ENCODE data around the gene TCEAL9. TPM values are rescaled to one million over a fixed set of nuclear protein-coding genes. Genes with fewer than 3 reads are reported as not detected.

TCEAL9 gene
- 1 to 10 TPM; 3.4 to 9.1 (median 5.0) TPM for total RNA-seq
- polyA plus RNA-seq: 10 to 100 TPM; 11.0 to 15.1 (median 13.3) TPM
- long read RNA-seq, donor 1, partial matches to known transcripts: 0 of 1 reads
- long read RNA-seq, donor 1, other reads (novel, unspliced or antisense): 0 of 1 reads
- long read RNA-seq, donor 2, partial matches to known transcripts: 0 of 7 reads
- long read RNA-seq, donor 2, other reads (novel, unspliced or antisense): 0 of 7 reads

- peak; percentile 37 to 58 for DNase-seq
- Histone ChIP-seq H3K27me3 (ENCODE audit: insufficient read depth in 3 of 3, low read length in 2 of 3) (peaks cover 0 to 5% (median 0%) of the 10 kb centered on the region in 3 donors), H3K4me3 (peak within 1 kb of the TSS; percentile 70), H3K9me3 (no peaks in the 10 kb centered on the region), H3K27ac (peak within 1 kb of the TSS; percentile 63), H3K36me3 (ENCODE audit: insufficient read depth in 1 of 2, low read depth in 1 of 2) (no peaks in the 10 kb centered on the region), H3K4me1 (no peaks in the 10 kb centered on the region)
- intact Hi-C loops (cut with DNase I): no loop called here
- peak; percentile 49 to 78 (median 65) for ATAC-seq
- no peak for TF ChIP-seq CTCF (IDR thresholded peaks at IDR 0.05)
- 0 to 19% (median 0%) methylated on average over 16 to 18 of the region's 18 CpGs for WGBS, 3 donors
Measured at GRCh38 chrX:103356130-103356798, at the start of gene TCEAL9. TCEAL9 (plus strand) TSS chrX:103356506; CDS start chrX:103357685, 1,179 bp downstream.

GRCh38 chrX:103309860-103310554, 46.3 kb upstream of the TCEAL9 start:
- intact Hi-C loops (cut with DNase I): no loop called here
- H3K4me3 ChIP-seq: peak overlapping the region; percentile 57
- no peak for TF ChIP-seq CTCF (IDR thresholded peaks at IDR 0.05)
- H3K4me1 ChIP-seq: no peaks in the 10 kb centered on the region
- no peak for ATAC-seq
- no peak for DNase-seq
- 22 to 55% (median 47%) methylated on average over 11 to 32 of the region's 32 CpGs for WGBS, 3 donors
- no peaks in the 10 kb centered on the region for H3K9me3 ChIP-seq
- H3K36me3 ChIP-seq (ENCODE audit: insufficient read depth in 1 of 2, low read depth in 1 of 2): no peaks in the 10 kb centered on the region
- peaks cover 0 to 26% (median 3%) of the 10 kb centered on the region in 3 donors for H3K27me3 ChIP-seq (ENCODE audit: insufficient read depth in 3 of 3, low read length in 2 of 3)
- no peak overlapping the region for H3K27ac ChIP-seq

GRCh38 chrX:103310555-103311398, 45.5 kb upstream of the TCEAL9 start, which contains the start of gene BEX2:
BEX2 (minus strand) TSS chrX:103310990; CDS start chrX:103309976, 1,014 bp downstream.
- Histone ChIP-seq H3K27ac (no peak within 1 kb of the TSS), H3K9me3 (no peaks in the 10 kb centered on the region), H3K27me3 (ENCODE audit: insufficient read depth in 3 of 3, low read length in 2 of 3) (peaks cover 0 to 26% (median 3%) of the 10 kb centered on the region in 3 donors), H3K36me3 (ENCODE audit: insufficient read depth in 1 of 2, low read depth in 1 of 2) (no peaks in the 10 kb centered on the region), H3K4me1 (no peaks in the 10 kb centered on the region), H3K4me3 (peak within 1 kb of the TSS; percentile 57)
- no peak for TF ChIP-seq CTCF (IDR thresholded peaks at IDR 0.05)
- peak in 1 of 2 donors; percentile 42 for DNase-seq
- intact Hi-C loops (cut with DNase I): no loop called here
- WGBS, 3 donors: 1 to 25% (median 5%) methylated on average over 8 to 52 of the region's 52 CpGs
- ATAC-seq: peak in 3 of 4 donors; percentile 54 to 83 (median 68)

- Histone ChIP-seq H3K4me3 (peak overlapping the region; percentile 57), H3K27me3 (ENCODE audit: insufficient read depth in 3 of 3, low read length in 2 of 3) (peaks cover 0 to 29% (median 3%) of the 10 kb centered on the region in 3 donors), H3K36me3 (ENCODE audit: insufficient read depth in 1 of 2, low read depth in 1 of 2) (no peaks in the 10 kb centered on the region)
Measured at GRCh38 chrX:103311399-103311780, 44.9 kb upstream of the TCEAL9 start.

More at GRCh38 chrX:103311399-103311780, 44.9 kb upstream of the TCEAL9 start:
- no peak for ATAC-seq
- TF ChIP-seq CTCF (IDR thresholded peaks at IDR 0.05): no peak
- intact Hi-C loops (cut with DNase I): no loop called here
- H3K9me3 ChIP-seq: no peaks in the 10 kb centered on the region
- no peak overlapping the region for H3K27ac ChIP-seq
- WGBS, 3 donors: 35 to 50% (median 39%) methylated on average over 3 of the region's 3 CpGs
- H3K4me1 ChIP-seq: no peaks in the 10 kb centered on the region
- DNase-seq: no peak

Measured in psoas muscle (tissue), 8 donors.